ENCODE results near the gene FAAP20. TPM values are rescaled to one million over a fixed set of nuclear protein-coding genes. Genes with fewer than 3 reads are reported as not detected.

FAAP20 gene
- total and polyA plus RNA-seq, 7 donors = 28.4 to 58.0 (median 45.3) TPM

DNA sequence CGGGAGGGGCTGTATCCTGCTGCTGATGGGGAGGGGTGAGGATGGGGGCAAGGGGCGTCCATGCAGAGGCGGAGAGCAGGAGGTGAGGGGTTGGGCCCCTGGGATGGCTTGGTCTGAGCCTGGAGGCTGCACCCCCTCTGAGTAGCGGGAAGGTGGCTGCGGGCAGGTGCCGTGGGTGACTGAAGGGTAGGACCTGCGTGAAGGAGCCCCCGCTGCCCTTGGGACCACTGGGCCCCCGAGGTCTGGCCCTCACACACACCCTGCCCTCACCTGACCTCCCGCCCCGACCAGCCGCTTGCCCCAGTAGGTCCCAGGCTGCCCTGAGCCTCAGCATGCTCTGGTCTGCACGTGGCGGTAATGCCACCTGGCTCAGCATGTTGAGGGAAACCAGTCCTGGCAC, 20.8 kb upstream of the FAAP20 start:
- DNase-seq = peak; percentile 72
- intact Hi-C loops (cut with DNase I) = no loop called here
- Histone ChIP-seq H3K27ac (peak overlapping the region; percentile 96 to 99 (median 98)), H3K27me3 (no peaks in the 10 kb centered on the region), H3K4me3 (no peak overlapping the region), H3K36me3 (no peaks in the 10 kb centered on the region), H3K9me3 (no peaks in the 10 kb centered on the region), H3K4me1 (peaks cover 0 to 36% (median 34%) of the 10 kb centered on the region in 4 donors)
- TF ChIP-seq POLR2A (IDR thresholded peaks at IDR 0.05) (no peak), EP300 (IDR thresholded peaks at IDR 0.05) (no peak), POLR2AphosphoS5 (IDR thresholded peaks at IDR 0.05) (no peak)
- TF ChIP-seq, protein P1, sequence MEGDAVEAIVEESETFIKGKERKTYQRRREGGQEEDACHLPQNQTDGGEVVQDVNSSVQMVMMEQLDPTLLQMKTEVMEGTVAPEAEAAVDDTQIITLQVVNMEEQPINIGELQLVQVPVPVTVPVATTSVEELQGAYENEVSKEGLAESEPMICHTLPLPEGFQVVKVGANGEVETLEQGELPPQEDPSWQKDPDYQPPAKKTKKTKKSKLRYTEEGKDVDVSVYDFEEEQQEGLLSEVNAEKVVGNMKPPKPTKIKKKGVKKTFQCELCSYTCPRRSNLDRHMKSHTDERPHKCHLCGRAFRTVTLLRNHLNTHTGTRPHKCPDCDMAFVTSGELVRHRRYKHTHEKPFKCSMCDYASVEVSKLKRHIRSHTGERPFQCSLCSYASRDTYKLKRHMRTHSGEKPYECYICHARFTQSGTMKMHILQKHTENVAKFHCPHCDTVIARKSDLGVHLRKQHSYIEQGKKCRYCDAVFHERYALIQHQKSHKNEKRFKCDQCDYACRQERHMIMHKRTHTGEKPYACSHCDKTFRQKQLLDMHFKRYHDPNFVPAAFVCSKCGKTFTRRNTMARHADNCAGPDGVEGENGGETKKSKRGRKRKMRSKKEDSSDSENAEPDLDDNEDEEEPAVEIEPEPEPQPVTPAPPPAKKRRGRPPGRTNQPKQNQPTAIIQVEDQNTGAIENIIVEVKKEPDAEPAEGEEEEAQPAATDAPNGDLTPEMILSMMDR (IDR thresholded peaks at IDR 0.05) = no peak
- 91 to 92% methylated on average over 14 of the region's 14 CpGs for WGBS, 2 donors

DNA sequence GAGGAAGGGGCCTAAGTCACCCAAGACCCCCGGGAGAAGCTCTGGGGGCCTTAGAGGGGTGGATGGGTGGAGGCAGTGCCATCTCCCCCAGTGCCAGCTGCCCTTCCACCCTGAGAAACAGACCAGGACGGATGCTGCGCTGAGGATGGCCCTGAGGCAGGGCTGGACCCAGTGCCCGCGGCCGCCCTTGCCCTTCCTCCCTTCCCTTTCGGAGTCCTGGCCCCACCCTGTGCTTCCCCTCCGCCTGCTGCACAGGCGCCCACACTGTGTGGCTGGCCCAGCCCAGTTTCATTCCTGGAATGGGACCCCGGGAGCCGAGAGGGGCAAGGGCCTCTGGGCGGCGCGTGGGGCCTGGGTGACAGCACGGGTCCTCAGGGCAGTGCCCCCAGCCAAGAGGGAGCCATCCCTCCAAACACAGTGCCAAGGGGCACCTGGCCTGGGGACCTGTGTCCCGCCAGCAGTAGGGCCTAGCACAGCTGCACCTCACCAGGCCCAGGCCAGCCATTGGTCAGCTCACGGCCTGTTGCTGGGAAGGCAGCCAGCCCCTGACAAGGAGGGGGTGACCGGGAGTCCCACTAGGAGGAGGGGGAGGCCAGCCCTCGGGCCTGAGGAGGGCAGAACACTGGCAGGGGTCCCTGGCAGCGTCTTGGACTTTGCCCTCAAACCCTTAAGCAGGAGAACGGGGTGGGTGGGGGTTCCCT, 20.1 kb upstream of the FAAP20 start:
- TF ChIP-seq EP300 (IDR thresholded peaks at IDR 0.05) (no peak), POLR2A (IDR thresholded peaks at IDR 0.05) (no peak), POLR2AphosphoS5 (IDR thresholded peaks at IDR 0.05) (no peak)
- TF ChIP-seq, protein P1 (IDR thresholded peaks at IDR 0.05) = no peak
- no peaks in the 10 kb centered on the region for H3K27me3 ChIP-seq
- intact Hi-C loops (cut with DNase I) = loop anchor here (1.0 kb wide), 1 partner anchor 13 kb away; no protein-coding TSS in a partner anchor
- WGBS, 2 donors = 69 to 73% methylated on average over 21 of the region's 21 CpGs
- H3K4me3 ChIP-seq = no peak overlapping the region
- peaks cover 0 to 38% (median 35%) of the 10 kb centered on the region in 4 donors for H3K4me1 ChIP-seq
- H3K27ac ChIP-seq = peak overlapping the region; percentile 96 to 99 (median 98)
- no peaks in the 10 kb centered on the region for H3K9me3 ChIP-seq
- peak; percentile 82 for DNase-seq
- no peaks in the 10 kb centered on the region for H3K36me3 ChIP-seq

DNA sequence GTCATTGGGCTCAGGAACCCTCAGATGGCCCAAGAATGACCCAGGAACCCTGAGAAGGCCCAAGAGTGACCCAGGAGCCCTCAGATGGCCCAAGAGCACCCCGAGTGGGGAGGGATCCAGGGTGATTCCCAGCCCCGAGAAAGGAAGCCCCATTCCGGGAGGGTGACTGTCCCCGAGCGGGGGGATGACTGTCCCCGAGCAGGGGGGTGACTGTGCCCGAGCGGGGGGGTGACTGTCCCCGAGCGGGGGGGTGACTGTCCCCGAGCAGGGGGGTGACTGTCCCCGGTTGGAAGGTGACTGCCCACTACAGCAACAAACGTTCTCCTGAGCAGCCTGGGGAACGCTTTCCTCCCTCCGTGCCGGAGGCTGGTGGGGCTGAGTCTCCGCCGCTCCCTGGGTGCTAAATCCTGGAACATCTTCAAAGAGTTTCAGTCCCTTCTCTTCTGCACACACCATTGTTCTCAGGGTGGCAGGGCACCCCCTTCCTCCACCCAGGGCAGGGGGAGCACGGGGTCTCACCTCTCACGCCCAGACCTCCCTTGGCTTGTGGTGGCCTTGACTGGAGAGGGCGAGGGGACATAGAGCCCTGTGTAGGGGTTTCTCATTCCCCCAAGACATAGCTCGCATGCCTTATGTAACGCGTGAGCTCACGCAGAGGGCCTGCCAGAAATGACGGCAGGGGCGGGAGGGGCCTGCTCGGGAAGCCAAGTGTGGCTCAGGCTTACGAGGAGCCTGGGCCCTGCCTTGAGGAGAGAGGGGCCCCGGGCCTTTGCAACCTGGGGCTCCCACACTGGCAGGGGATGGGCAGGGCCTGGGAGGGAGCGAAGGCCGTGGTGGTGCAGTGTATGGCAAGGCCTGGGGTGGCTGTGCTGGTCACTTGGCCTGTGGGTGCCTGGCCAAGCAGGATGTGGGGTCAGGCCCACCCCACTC, 19.3 kb upstream of the FAAP20 start:
- TF ChIP-seq, protein P1 (IDR thresholded peaks at IDR 0.05) = no peak
- peak in 2 of 4 donors; percentile 41 to 52 for TF ChIP-seq EP300 (IDR thresholded peaks at IDR 0.05)
- peak in 1 of 2 donors; percentile 34 for TF ChIP-seq POLR2A (IDR thresholded peaks at IDR 0.05)
- peak; percentile 77 to 90 (median 85) for TF ChIP-seq POLR2AphosphoS5 (IDR thresholded peaks at IDR 0.05)
- no peaks in the 10 kb centered on the region for H3K27me3 ChIP-seq
- DNase-seq = peak; percentile 96
- peak overlapping the region; percentile 11 to 37 (median 34) for H3K4me3 ChIP-seq
- H3K36me3 ChIP-seq = no peaks in the 10 kb centered on the region
- peak overlapping the region; percentile 96 to 99 (median 98) for H3K27ac ChIP-seq
- WGBS, 2 donors = 69 to 76% methylated on average over 32 of the region's 32 CpGs
- intact Hi-C loops (cut with DNase I) = loop anchor here (1.0 kb wide), 1 partner anchor 13 kb away; no protein-coding TSS in a partner anchor
- H3K9me3 ChIP-seq = no peaks in the 10 kb centered on the region
- peaks cover 0 to 46% (median 41%) of the 10 kb centered on the region in 4 donors for H3K4me1 ChIP-seq

DNA sequence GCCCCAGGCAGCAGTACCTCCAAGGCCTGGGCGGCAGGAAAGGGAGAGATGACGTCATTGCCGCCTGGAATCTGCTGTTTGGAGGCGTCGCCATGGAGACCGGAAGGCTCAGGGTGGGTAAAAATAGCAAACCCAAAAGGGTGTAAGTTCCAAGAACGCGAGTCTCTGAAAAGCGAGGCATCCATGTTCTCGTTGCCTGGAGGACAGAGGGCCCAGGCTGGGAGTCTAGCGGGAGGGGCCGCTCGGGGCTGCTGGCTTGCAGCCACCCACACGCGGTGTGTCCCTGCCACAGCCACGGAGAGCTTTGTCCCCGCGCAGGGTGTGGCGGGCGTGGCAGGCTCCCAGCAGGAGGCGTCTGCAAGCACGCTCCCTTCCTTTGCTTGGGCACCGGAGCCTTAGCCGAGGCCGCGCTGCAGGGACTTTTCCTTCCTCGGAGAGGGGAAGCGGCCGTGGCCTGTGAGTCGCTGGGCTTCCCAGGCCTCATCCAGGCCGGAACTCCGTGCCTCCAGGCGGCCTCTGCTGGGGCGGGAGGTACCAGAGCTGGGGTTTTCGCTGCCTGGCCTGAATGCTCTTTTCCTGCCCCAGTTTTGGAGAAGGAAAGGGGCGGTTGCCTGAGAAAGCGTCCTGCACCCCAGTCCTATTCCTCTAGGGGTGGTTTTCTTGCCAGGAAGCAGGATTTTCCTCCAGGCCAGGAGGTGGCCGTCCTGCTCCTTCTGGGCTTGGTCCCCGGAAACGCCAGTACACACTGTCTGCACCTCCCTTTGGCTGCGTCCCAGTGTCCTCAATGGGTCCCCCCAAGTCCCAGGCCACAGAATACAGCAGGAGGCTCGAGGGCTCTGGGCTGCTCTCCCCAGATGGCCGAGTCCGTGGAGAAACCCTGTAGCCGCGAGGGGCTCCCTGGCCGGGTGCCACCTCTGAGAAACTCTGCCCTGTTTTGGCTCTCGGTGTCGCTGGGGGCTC, 18.2 kb upstream of the FAAP20 start:
- no peaks in the 10 kb centered on the region for H3K27me3 ChIP-seq
- peak; percentile 97 for DNase-seq
- intact Hi-C loops (cut with DNase I) = no loop called here
- WGBS, 2 donors = 10 to 17% methylated on average over 49 of the region's 49 CpGs
- H3K4me1 ChIP-seq = peaks cover 0 to 57% (median 51%) of the 10 kb centered on the region in 4 donors
- no peaks in the 10 kb centered on the region for H3K36me3 ChIP-seq
- H3K27ac ChIP-seq = peak overlapping the region; percentile 96 to 99 (median 98)
- H3K4me3 ChIP-seq = peak overlapping the region; percentile 11 to 37 (median 34)
- TF ChIP-seq POLR2AphosphoS5 (IDR thresholded peaks at IDR 0.05) = peak; percentile 62 to 83 (median 72)
- TF ChIP-seq POLR2A (IDR thresholded peaks at IDR 0.05) = peak; percentile 4 to 24
- TF ChIP-seq EP300 (IDR thresholded peaks at IDR 0.05) = peak in 2 of 4 donors; percentile 19 to 70
- TF ChIP-seq, protein P1 (IDR thresholded peaks at IDR 0.05) = peak; percentile 28 to 46 (median 37)
- no peaks in the 10 kb centered on the region for H3K9me3 ChIP-seq

All from sigmoid colon (tissue), 7 donors.